ENCODE measurements around the gene C6orf118. TPM values are rescaled to one million over a fixed set of nuclear protein-coding genes. Genes with fewer than 3 reads are reported as not detected.

C6orf118 gene
- total RNA-seq, 6 experiments from 2014 or later: not detected

- TF ChIP-seq CTCF (IDR thresholded peaks at IDR 0.05): no peak
- no peak for DNase-seq
Observed at GRCh38 chr6:165298875-165299274, 10.5 kb downstream of the C6orf118 start.

GRCh38 chr6:165298402-165298801 lies 11.0 kb downstream of the C6orf118 start:
- Mint-ChIP-seq H3K9me3 (peaks cover 53% of the 10 kb centered on the region), H3K4me3 (no peak overlapping the region), H3K36me3 (ENCODE audit: low read depth) (peaks cover 9% of the 10 kb centered on the region; the same call in 1 of the 2 replicates), H3K27me3 (ENCODE audit: insufficient read depth) (no peaks in the 10 kb centered on the region), H3K27ac (no peak overlapping the region), H3K4me1 (ENCODE audit: low read depth) (no peaks in the 10 kb centered on the region)
- TF ChIP-seq CTCF (IDR thresholded peaks at IDR 0.05): no peak
- no peak for DNase-seq

More at GRCh38 chr6:165298875-165299274, 10.5 kb downstream of the C6orf118 start:
- Mint-ChIP-seq H3K27me3 (ENCODE audit: insufficient read depth) (no peaks in the 10 kb centered on the region), H3K36me3 (ENCODE audit: low read depth) (peaks cover 9% of the 10 kb centered on the region; the same call in 1 of the 2 replicates), H3K4me3 (no peak overlapping the region), H3K27ac (no peak overlapping the region), H3K4me1 (ENCODE audit: low read depth) (no peaks in the 10 kb centered on the region), H3K9me3 (peaks cover 52% of the 10 kb centered on the region)

GRCh38 chr6:165292657-165293056 lies 16.7 kb downstream of the C6orf118 start:
- H3K36me3 Mint-ChIP-seq (ENCODE audit: low read depth): peaks cover 9% of the 10 kb centered on the region; the same call in 1 of the 2 replicates
- no peak overlapping the region for H3K27ac Mint-ChIP-seq
- peaks cover 43% of the 10 kb centered on the region for H3K9me3 Mint-ChIP-seq
- H3K4me3 Mint-ChIP-seq: no peak overlapping the region
- TF ChIP-seq CTCF (IDR thresholded peaks at IDR 0.05): no peak
- no peak for DNase-seq
- no peaks in the 10 kb centered on the region for H3K27me3 Mint-ChIP-seq (ENCODE audit: insufficient read depth)
- H3K4me1 Mint-ChIP-seq (ENCODE audit: low read depth): no peaks in the 10 kb centered on the region

GRCh38 chr6:165274611-165275010 lies 34.8 kb downstream of the C6orf118 start:
- Mint-ChIP-seq H3K36me3 (ENCODE audit: low read depth) (no peaks in the 10 kb centered on the region; the same call in none of the 2 replicates), H3K4me1 (ENCODE audit: low read depth) (no peaks in the 10 kb centered on the region), H3K27ac (no peak overlapping the region), H3K4me3 (no peak overlapping the region), H3K27me3 (ENCODE audit: insufficient read depth) (peaks cover 1% of the 10 kb centered on the region; the same call in 1 of the 2 replicates), H3K9me3 (peaks cover 65% of the 10 kb centered on the region)
- TF ChIP-seq CTCF (IDR thresholded peaks at IDR 0.05): no peak
- DNase-seq: no peak

- Mint-ChIP-seq H3K4me3 (no peak overlapping the region), H3K27ac (no peak overlapping the region), H3K27me3 (ENCODE audit: insufficient read depth) (peaks cover 1% of the 10 kb centered on the region; the same call in 1 of the 2 replicates), H3K9me3 (peaks cover 64% of the 10 kb centered on the region), H3K36me3 (ENCODE audit: low read depth) (no peaks in the 10 kb centered on the region; the same call in none of the 2 replicates), H3K4me1 (ENCODE audit: low read depth) (no peaks in the 10 kb centered on the region)
- DNase-seq: no peak
- TF ChIP-seq CTCF (IDR thresholded peaks at IDR 0.05): no peak
Observed at GRCh38 chr6:165272585-165272984, 36.8 kb downstream of the C6orf118 start.
